Measurements from ENCODE around the gene MSANTD4.

The MSANTD4 gene

GRCh38 chr11:106049727-106050476 is 27.9 kb upstream of the MSANTD4 start:
- Histone ChIP-seq H3K9me3 (ENCODE audit: low read depth, low read length) (no peaks in the 10 kb centered on the region), H3K9ac (ENCODE audit: insufficient read length) (no peak overlapping the region), H3K4me3 (no peak overlapping the region), H3K27ac (peak overlapping the region; percentile 28; the same call in 1 of the 2 replicates), H3K36me3 (ENCODE audit: insufficient read depth, low read length) (no peaks in the 10 kb centered on the region)
- DNase-seq (ENCODE audit: low read depth, low spot score) = no peak
- no peak for TF ChIP-seq EZH2 (IDR thresholded peaks at IDR 0.05)
- no peak for TF ChIP-seq FOXP2 (optimal IDR thresholded peaks at IDR 0.05; ENCODE audit: control extremely low read depth, extremely low read length, insufficient read depth)
- TF ChIP-seq POLR2AphosphoS5 (IDR thresholded peaks at IDR 0.05; ENCODE audit: borderline replicate concordance, low read depth, low read length) = no peak

- H3K4me3 ChIP-seq = no peak overlapping the region
- peak overlapping the region; percentile 52 for H3K27ac ChIP-seq
- no peaks in the 10 kb centered on the region for H3K36me3 ChIP-seq (ENCODE audit: insufficient read depth, low read length)
- H3K9me3 ChIP-seq (ENCODE audit: low read depth, low read length) = no peaks in the 10 kb centered on the region
- TF ChIP-seq FOXP2 (optimal IDR thresholded peaks at IDR 0.05; ENCODE audit: control extremely low read depth, extremely low read length, insufficient read depth) = no peak
- no peak for TF ChIP-seq EZH2 (IDR thresholded peaks at IDR 0.05)
- TF ChIP-seq POLR2AphosphoS5 (IDR thresholded peaks at IDR 0.05; ENCODE audit: borderline replicate concordance, low read depth, low read length) = no peak
- no peak overlapping the region for H3K9ac ChIP-seq (ENCODE audit: insufficient read length)
- DNase-seq (ENCODE audit: low read depth, low spot score) = no peak
Measured at GRCh38 chr11:106047631-106048030, 25.6 kb upstream of the MSANTD4 start.

GRCh38 chr11:106043540-106043939 is 21.5 kb upstream of the MSANTD4 start:
- TF ChIP-seq EZH2 (IDR thresholded peaks at IDR 0.05) = no peak
- no peak for TF ChIP-seq POLR2AphosphoS5 (IDR thresholded peaks at IDR 0.05; ENCODE audit: borderline replicate concordance, low read depth, low read length)
- TF ChIP-seq FOXP2 (optimal IDR thresholded peaks at IDR 0.05; ENCODE audit: control extremely low read depth, extremely low read length, insufficient read depth) = no peak
- Histone ChIP-seq H3K9ac (ENCODE audit: insufficient read length) (no peak overlapping the region), H3K36me3 (ENCODE audit: insufficient read depth, low read length) (no peaks in the 10 kb centered on the region), H3K9me3 (ENCODE audit: low read depth, low read length) (no peaks in the 10 kb centered on the region), H3K27ac (no peak overlapping the region), H3K4me3 (no peak overlapping the region)
- DNase-seq (ENCODE audit: low read depth, low spot score) = no peak

GRCh38 chr11:106032861-106033260 is 10.8 kb upstream of the MSANTD4 start:
- no peak overlapping the region for H3K9ac ChIP-seq (ENCODE audit: insufficient read length)
- TF ChIP-seq POLR2AphosphoS5 (IDR thresholded peaks at IDR 0.05; ENCODE audit: borderline replicate concordance, low read depth, low read length) = no peak
- H3K4me3 ChIP-seq = no peak overlapping the region
- H3K36me3 ChIP-seq (ENCODE audit: insufficient read depth, low read length) = no peaks in the 10 kb centered on the region
- DNase-seq (ENCODE audit: low read depth, low spot score) = no peak
- no peaks in the 10 kb centered on the region for H3K9me3 ChIP-seq (ENCODE audit: low read depth, low read length)
- no peak overlapping the region for H3K27ac ChIP-seq

GRCh38 chr11:106031936-106032335 is 9.9 kb upstream of the MSANTD4 start:
- Histone ChIP-seq H3K9me3 (ENCODE audit: low read depth, low read length) (no peaks in the 10 kb centered on the region), H3K27ac (no peak overlapping the region), H3K36me3 (ENCODE audit: insufficient read depth, low read length) (no peaks in the 10 kb centered on the region), H3K9ac (ENCODE audit: insufficient read length) (no peak overlapping the region), H3K4me3 (no peak overlapping the region)
- TF ChIP-seq FOXP2 (optimal IDR thresholded peaks at IDR 0.05; ENCODE audit: control extremely low read depth, extremely low read length, insufficient read depth) = no peak
- no peak for TF ChIP-seq EZH2 (IDR thresholded peaks at IDR 0.05)
- TF ChIP-seq POLR2AphosphoS5 (IDR thresholded peaks at IDR 0.05; ENCODE audit: borderline replicate concordance, low read depth, low read length) = no peak
- DNase-seq (ENCODE audit: low read depth, low spot score) = no peak

- Histone ChIP-seq H3K9me3 (ENCODE audit: low read depth, low read length) (no peaks in the 10 kb centered on the region), H3K27ac (no peak overlapping the region), H3K9ac (ENCODE audit: insufficient read length) (no peak overlapping the region), H3K4me3 (no peak overlapping the region), H3K36me3 (ENCODE audit: insufficient read depth, low read length) (no peaks in the 10 kb centered on the region)
- DNase-seq (ENCODE audit: low read depth, low spot score) = no peak
- TF ChIP-seq EZH2 (IDR thresholded peaks at IDR 0.05) (no peak), POLR2AphosphoS5 (IDR thresholded peaks at IDR 0.05; ENCODE audit: borderline replicate concordance, low read depth, low read length) (no peak), FOXP2 (optimal IDR thresholded peaks at IDR 0.05; ENCODE audit: control extremely low read depth, extremely low read length, insufficient read depth) (no peak)
Measured at GRCh38 chr11:106031202-106031810, 9.3 kb upstream of the MSANTD4 start.

- H3K36me3 ChIP-seq (ENCODE audit: insufficient read depth, low read length) = no peaks in the 10 kb centered on the region
- no peak overlapping the region for H3K9ac ChIP-seq (ENCODE audit: insufficient read length)
- H3K4me3 ChIP-seq = no peak overlapping the region
- TF ChIP-seq POLR2AphosphoS5 (IDR thresholded peaks at IDR 0.05; ENCODE audit: borderline replicate concordance, low read depth, low read length) (no peak), EZH2 (IDR thresholded peaks at IDR 0.05) (no peak), FOXP2 (optimal IDR thresholded peaks at IDR 0.05; ENCODE audit: control extremely low read depth, extremely low read length, insufficient read depth) (no peak)
- DNase-seq (ENCODE audit: low read depth, low spot score) = no peak
- H3K9me3 ChIP-seq (ENCODE audit: low read depth, low read length) = no peaks in the 10 kb centered on the region
- H3K27ac ChIP-seq = no peak overlapping the region
Measured at GRCh38 chr11:106030609-106031008, 8.6 kb upstream of the MSANTD4 start.

- no peak for DNase-seq (ENCODE audit: low read depth, low spot score)
- Histone ChIP-seq H3K27ac (0 out of 2 replicates have a peak overlapping the region, but pooled peaks have one; percentile 48), H3K9me3 (ENCODE audit: low read depth, low read length) (no peaks in the 10 kb centered on the region), H3K36me3 (ENCODE audit: insufficient read depth, low read length) (peaks cover 5% of the 10 kb centered on the region), H3K9ac (ENCODE audit: insufficient read length) (peak overlapping the region; percentile 67), H3K4me3 (peak overlapping the region; percentile 92)
- no peak for TF ChIP-seq FOXP2 (optimal IDR thresholded peaks at IDR 0.05; ENCODE audit: control extremely low read depth, extremely low read length, insufficient read depth)
- TF ChIP-seq POLR2AphosphoS5 (IDR thresholded peaks at IDR 0.05; ENCODE audit: borderline replicate concordance, low read depth, low read length) = no peak
- TF ChIP-seq EZH2 (IDR thresholded peaks at IDR 0.05) = no peak
Measured at GRCh38 chr11:106022795-106023275, 795 bp upstream of the MSANTD4 start.

Measured in SK-N-MC (cell line).